GM12875 (cell line): ENCODE data around the gene OR52L1.

Experiments used
- H3K4me3 ChIP-seq: one replicate; pipeline ENCODE4 v1.5.1; 2011; ENCODE audit warnings: low read depth, low read length, control low read depth
- TF ChIP-seq, protein P1 (sequence below): IDR thresholded peaks from 2 replicates; pipeline ENCODE4 v1.5.1; 2011; ENCODE audit warnings: low read depth, mild to moderate bottlenecking, control low read depth, inconsistent platforms, low read length, moderate library complexity, borderline replicate concordance; ENCODE audit not compliant: insufficient read depth

OR52L1 gene

GRCh38 chr11:5941951-5942350 lies 44.8 kb downstream of the OR52L1 start, which contains the start of gene OR56A3:
OR56A3 (plus strand) TSS chr11:5942251; CDS start chr11:5947347, 5,096 bp downstream.
- H3K4me3 ChIP-seq = no peak within 1 kb of the TSS
- TF ChIP-seq, protein P1, sequence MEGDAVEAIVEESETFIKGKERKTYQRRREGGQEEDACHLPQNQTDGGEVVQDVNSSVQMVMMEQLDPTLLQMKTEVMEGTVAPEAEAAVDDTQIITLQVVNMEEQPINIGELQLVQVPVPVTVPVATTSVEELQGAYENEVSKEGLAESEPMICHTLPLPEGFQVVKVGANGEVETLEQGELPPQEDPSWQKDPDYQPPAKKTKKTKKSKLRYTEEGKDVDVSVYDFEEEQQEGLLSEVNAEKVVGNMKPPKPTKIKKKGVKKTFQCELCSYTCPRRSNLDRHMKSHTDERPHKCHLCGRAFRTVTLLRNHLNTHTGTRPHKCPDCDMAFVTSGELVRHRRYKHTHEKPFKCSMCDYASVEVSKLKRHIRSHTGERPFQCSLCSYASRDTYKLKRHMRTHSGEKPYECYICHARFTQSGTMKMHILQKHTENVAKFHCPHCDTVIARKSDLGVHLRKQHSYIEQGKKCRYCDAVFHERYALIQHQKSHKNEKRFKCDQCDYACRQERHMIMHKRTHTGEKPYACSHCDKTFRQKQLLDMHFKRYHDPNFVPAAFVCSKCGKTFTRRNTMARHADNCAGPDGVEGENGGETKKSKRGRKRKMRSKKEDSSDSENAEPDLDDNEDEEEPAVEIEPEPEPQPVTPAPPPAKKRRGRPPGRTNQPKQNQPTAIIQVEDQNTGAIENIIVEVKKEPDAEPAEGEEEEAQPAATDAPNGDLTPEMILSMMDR = no peak

DNA sequence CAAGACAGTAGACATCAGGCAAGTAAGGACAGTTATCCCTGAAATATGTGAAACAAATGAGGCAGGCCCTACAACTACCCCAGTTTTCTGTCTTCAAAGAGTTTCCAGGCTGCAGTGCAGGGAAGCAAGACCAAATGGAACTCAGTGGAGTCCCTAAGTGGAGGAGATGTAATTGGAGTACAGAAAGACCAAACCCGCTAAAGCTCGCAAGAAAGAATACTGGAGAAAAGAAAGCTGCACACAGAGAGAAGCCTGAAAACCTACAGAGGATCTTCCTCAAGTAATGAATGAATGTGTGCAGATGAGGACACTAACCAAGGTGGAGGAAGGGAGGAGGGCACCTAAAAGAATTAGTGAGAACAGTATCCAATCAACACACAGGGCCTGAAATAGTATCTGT lies 46.0 kb downstream of the OR52L1 start:
- TF ChIP-seq, protein P1 = no peak
- H3K4me3 ChIP-seq = no peak overlapping the region

- H3K4me3 ChIP-seq = no peak overlapping the region
- TF ChIP-seq, protein P1 = no peak
These were observed 48.2 kb downstream of the OR52L1 start for GRCh38 chr11:5938603-5938965.

DNA sequence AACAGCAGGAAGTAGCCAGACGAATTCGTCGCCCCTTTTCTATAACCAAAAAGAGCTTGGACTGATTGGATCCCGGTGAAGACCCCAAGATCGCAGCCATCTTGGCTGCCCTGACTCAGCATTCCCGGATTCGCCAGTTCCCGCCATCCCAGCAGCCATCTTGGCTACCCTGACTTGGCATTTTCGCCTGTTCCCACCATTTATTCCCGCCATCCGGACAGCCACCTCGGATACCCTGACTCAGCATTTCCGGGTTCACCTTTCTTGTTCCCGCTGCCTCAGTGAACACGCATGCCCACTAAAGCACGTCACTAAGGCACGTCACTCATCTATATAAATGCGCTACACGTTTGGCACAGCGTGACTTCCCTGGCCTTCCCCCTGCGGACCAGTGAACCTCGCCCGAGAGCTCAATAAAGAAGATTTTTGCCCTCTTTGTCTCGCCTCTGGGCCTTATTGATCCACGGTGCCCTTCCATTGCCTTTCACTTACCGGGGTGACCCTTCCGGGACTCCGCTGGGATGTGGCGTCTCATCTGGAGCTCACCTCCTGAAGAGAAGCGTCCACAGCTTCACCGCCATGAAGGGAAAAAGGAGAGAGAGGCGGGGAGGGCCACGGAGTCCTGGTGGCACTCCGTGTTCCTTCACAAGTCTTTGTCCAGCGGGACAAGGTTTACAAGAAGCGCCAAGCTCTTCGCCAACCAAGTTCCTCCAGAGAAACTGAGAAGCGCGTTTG lies 48.8 kb downstream of the OR52L1 start:
- no peak overlapping the region for H3K4me3 ChIP-seq

More for the DNA sequence above, 48.8 kb downstream of the OR52L1 start:
- TF ChIP-seq, protein P1 = no peak
